ENCODE measurements around the gene EGFL7.

DNA sequence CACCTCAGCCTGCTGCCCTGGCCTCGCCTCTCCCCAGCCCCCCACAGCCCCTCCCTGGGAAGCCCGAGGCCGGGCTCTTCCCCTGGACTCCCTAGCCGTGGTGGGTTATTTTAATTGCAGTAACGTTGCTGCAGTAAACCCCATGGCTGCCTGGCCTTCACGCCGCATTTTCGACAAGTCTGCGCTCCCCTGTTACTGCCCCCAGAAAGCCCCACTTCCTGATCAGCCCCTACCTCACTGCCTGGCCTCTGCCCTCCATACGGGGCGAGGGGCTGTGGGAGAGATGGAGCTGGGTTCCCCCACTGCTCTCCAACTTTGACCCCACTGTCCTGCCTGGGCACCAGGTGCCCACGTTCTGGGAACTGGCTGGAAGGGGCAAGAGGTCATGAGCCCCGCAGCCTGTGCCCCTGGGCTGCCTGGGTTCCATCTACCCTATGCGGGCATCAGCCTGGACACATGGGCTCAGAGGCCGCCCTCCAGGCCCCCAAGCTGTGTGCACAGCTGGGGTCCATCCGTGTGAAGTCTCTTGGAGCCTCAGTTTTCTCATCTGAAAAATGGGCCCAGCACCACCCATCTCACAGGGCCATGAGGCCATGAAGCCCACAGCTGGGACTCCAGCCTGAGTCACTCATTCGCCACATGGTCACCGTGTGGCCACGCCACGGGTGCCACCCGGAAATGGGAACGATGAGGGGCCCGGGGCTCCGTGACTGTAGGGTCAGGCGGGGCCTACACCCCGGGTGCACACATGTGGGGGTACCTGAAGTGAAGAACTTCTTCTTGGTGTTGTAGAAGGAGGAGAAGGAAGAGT is 11.5 kb downstream of the EGFL7 start:
- TF ChIP-seq, protein P1, sequence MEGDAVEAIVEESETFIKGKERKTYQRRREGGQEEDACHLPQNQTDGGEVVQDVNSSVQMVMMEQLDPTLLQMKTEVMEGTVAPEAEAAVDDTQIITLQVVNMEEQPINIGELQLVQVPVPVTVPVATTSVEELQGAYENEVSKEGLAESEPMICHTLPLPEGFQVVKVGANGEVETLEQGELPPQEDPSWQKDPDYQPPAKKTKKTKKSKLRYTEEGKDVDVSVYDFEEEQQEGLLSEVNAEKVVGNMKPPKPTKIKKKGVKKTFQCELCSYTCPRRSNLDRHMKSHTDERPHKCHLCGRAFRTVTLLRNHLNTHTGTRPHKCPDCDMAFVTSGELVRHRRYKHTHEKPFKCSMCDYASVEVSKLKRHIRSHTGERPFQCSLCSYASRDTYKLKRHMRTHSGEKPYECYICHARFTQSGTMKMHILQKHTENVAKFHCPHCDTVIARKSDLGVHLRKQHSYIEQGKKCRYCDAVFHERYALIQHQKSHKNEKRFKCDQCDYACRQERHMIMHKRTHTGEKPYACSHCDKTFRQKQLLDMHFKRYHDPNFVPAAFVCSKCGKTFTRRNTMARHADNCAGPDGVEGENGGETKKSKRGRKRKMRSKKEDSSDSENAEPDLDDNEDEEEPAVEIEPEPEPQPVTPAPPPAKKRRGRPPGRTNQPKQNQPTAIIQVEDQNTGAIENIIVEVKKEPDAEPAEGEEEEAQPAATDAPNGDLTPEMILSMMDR (IDR thresholded peaks at IDR 0.05), result no peak
- no peak for TF ChIP-seq POLR2A (IDR thresholded peaks at IDR 0.05)

All from right lobe of liver (tissue), 4 donors.